Body of pancreas (tissue), 4 donors: Measurements from ENCODE around the gene ETHE1.

ENCODE experiments used
- POLR2A ChIP-seq, 3 donors: fragments of 450-650 bp; IDR thresholded peaks; one replicate each; pipeline ENCODE4 v1.6.1; 2016; ENCODE audit warnings: antibody characterized with exemption in 3 of 3, mild to moderate bottlenecking in 2 of 3
- TF ChIP-seq, protein P1 (sequence below), 7 experiments: fragments of 450-650 bp in 4 of 7; fragments of 200-600 bp in 3 of 7; sonication (generic) in 3 of 7; IDR thresholded peaks; one replicate each; pipeline ENCODE4 v1.5.1; 2016 to 2019; ENCODE audit warnings: antibody characterized with exemption in 7 of 7

DNA sequence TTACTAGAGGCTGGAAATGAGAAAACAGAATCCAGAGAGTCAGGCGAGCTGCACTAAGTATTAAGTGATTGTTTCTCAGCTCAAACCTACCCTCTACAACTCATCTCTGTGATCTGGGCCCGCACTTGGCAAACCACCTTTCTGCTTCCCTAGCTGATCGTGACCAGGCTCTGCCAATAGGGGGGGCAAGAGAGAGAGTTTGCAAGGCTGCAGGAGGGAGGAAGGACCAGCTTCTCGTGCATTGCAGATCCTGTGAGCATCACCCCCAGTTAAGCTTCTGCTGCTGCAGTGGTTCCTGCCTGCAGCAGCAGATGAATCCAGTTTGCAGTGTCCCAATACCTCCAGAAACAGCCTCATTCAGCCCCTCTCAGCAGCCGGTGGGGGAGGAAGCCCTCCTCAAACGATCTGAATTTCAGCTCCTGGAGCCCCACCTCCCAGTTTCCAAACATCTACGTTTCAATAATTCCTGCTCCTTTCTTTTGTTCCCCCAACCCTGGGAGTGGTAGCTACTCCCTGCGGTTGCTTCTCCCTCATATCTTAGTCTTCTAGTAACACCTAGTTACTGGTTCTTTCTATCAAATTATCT lies 28.3 kb upstream of the ETHE1 start:
- TF ChIP-seq, protein P1, sequence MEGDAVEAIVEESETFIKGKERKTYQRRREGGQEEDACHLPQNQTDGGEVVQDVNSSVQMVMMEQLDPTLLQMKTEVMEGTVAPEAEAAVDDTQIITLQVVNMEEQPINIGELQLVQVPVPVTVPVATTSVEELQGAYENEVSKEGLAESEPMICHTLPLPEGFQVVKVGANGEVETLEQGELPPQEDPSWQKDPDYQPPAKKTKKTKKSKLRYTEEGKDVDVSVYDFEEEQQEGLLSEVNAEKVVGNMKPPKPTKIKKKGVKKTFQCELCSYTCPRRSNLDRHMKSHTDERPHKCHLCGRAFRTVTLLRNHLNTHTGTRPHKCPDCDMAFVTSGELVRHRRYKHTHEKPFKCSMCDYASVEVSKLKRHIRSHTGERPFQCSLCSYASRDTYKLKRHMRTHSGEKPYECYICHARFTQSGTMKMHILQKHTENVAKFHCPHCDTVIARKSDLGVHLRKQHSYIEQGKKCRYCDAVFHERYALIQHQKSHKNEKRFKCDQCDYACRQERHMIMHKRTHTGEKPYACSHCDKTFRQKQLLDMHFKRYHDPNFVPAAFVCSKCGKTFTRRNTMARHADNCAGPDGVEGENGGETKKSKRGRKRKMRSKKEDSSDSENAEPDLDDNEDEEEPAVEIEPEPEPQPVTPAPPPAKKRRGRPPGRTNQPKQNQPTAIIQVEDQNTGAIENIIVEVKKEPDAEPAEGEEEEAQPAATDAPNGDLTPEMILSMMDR (IDR thresholded peaks at IDR 0.05), result peak in 6 of 7 experiments; percentile 50 to 60 (median 56)
- no peak for TF ChIP-seq POLR2A (IDR thresholded peaks at IDR 0.05)
